Measurements from ENCODE around the gene DBN1. TPM values are rescaled to one million over a fixed set of nuclear protein-coding genes. Genes with fewer than 3 reads are reported as not detected.
A peak's percentile ranks its signal among the peaks of the same experiment; 100 is the strongest.

The DBN1 gene
- polyA plus RNA-seq (57.2 to 73.4 TPM (median 59.4 TPM) in 3 replicates), polyA minus RNA-seq (54.7 to 116 TPM (median 75.6 TPM) in 3 replicates)
- 72.5 TPM for polyA plus RNA-seq (2011; ENCODE audit: low read depth)
- 22.6 and 62.3 TPM in 2 replicates for polyA plus RNA-seq (2011; cell fraction: cytosol; rRNA removed)
- 107 and 138 TPM in 2 replicates for polyA plus RNA-seq (2011; cell fraction: nucleus; rRNA removed)
- polyA plus RNA-seq (2012; ENCODE audit: low replicate concordance), result 24.6 and 97.5 TPM in 2 replicates
- 127 TPM for polyA minus RNA-seq (2011; cell fraction: cytosol; rRNA and poly(A)+ RNA removed)
- 50.9 and 67.5 TPM in 2 replicates for polyA minus RNA-seq (2011; cell fraction: nucleus; rRNA and poly(A)+ RNA removed)

DNA sequence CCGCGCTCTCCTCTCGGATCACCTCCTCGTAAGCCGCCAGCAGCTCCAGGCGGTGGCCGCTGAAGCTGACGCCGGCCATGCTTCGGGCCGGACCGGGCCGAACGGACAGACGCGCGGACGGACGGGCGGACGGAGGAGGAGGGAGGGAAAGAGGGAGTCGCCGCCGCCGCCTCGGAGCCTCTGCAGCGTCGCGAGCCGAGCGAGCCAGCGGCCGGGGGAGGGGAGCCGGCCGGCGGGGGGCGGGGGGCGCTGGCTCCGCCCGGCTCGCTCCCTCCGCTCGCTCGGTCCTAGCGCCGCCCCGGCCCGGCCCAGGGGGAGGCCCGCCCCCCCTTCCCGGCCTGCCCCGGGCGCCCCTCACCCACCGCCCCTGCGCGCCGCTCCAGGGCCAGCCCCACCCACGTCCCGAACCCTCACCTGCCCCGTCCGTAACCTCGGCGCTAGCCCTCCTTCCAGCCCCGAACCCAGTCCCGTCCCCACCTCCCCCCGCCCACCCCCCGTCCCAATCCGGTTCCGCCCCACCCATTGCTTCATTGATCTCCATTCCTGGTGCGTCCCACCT lies at the start of gene DBN1:
Gene DBN1 (minus strand): TSS at position 192 of the 559 bp plus-strand sequence. CDS start 113 bp downstream, at position 79.
- Histone ChIP-seq H3K9me3 (ENCODE audit: control insufficient read depth, low read depth, low read length) (no peaks in the 10 kb centered on the region), H3K9ac (ENCODE audit: control insufficient read depth, extremely low read depth, insufficient read depth, low read length) (peak within 1 kb of the TSS; percentile 68), H3K79me2 (ENCODE audit: control insufficient read depth, insufficient read depth, low read length) (peaks cover 23% of the 10 kb centered on the region), H3K4me3 (ENCODE audit: control insufficient read depth in 2 of 3, extremely low read depth in 1 of 3, insufficient read depth in 2 of 3, low read depth in 1 of 3, low read length in 3 of 3) (peak within 1 kb of the TSS; percentile 60 to 79 (median 77)), H3K36me3 (ENCODE audit: control insufficient read depth in 2 of 2, extremely low read depth in 1 of 2, insufficient read depth in 2 of 2, low read length in 2 of 2) (peaks cover 0 to 2% of the 10 kb centered on the region in 2 experiments), H3K9me1 (ENCODE audit: control insufficient read depth, extremely low read depth, insufficient read depth, low read length) (peaks cover 8% of the 10 kb centered on the region), H3K27ac (ENCODE audit: control insufficient read depth, insufficient read depth, low read length) (no peak within 1 kb of the TSS), H4K20me1 (ENCODE audit: control insufficient read depth, extremely low read depth, insufficient read depth, low read length) (peaks cover 10% of the 10 kb centered on the region), H3K27me3 (ENCODE audit: control insufficient read depth, extremely low read depth, insufficient read depth, low read length) (no peaks in the 10 kb centered on the region), H3K4me1 (ENCODE audit: control insufficient read depth, extremely low read depth, insufficient read depth, low read length) (peaks cover 29% of the 10 kb centered on the region), H3K4me2 (ENCODE audit: control insufficient read depth, extremely low read depth, insufficient read depth, low read depth, low read length) (peak within 1 kb of the TSS; percentile 79), H2AFZ (ENCODE audit: control insufficient read depth, low read length) (no peak within 1 kb of the TSS)
- DNase-seq (ENCODE audit: low read depth, low spot score), result no peak
- dilution Hi-C loops (cut with MboI; ENCODE audit: extremely low pct_ligation_motif_present, low sequenced_read_pairs), result no loop called here
- FAIRE-seq, result no peak
- TF ChIP-seq EZH2 (IDR thresholded peaks at IDR 0.05; ENCODE audit: low read length), result no peak
- TF ChIP-seq, protein P1, sequence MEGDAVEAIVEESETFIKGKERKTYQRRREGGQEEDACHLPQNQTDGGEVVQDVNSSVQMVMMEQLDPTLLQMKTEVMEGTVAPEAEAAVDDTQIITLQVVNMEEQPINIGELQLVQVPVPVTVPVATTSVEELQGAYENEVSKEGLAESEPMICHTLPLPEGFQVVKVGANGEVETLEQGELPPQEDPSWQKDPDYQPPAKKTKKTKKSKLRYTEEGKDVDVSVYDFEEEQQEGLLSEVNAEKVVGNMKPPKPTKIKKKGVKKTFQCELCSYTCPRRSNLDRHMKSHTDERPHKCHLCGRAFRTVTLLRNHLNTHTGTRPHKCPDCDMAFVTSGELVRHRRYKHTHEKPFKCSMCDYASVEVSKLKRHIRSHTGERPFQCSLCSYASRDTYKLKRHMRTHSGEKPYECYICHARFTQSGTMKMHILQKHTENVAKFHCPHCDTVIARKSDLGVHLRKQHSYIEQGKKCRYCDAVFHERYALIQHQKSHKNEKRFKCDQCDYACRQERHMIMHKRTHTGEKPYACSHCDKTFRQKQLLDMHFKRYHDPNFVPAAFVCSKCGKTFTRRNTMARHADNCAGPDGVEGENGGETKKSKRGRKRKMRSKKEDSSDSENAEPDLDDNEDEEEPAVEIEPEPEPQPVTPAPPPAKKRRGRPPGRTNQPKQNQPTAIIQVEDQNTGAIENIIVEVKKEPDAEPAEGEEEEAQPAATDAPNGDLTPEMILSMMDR (optimal IDR thresholded peaks at IDR 0.05 in 1 of 3, IDR thresholded peaks at IDR 0.05 in 1 of 3, conservative IDR thresholded peaks at IDR 0.05 in 1 of 3; ENCODE audit: extremely low read depth in 1 of 3, insufficient read depth in 2 of 3, low read length in 3 of 3), result no peak

DNA sequence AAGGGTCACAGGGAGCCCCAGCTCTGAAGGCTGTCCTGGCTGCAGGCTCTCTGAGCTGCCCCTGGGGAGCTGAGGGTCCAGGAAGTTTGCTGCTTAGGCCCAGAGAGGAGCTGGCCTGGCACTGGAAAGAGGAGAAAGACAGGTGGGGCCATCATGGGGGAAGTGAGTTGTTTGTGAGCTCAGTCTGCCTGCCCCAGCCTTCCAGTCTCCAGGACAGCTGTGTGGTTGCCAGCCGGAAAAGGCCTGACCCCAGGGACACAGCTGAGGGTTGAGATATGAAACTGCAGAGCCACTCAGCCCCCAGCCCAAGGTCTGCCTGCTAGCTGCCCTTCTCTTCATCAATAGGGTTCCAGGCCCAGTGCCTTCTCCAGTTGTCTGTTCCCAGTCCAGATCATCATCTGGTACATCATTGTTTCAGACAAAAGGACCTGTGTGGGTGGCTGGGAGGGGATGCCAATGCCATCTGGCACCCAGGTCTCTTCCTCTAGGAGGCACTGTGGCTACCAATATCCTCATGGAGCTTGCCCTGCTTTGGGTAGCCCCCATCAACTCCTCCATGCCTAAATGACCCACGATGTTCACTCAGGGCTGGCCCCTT lies 47.6 kb upstream of the DBN1 start:
- no peaks in the 10 kb centered on the region for H3K27me3 ChIP-seq (ENCODE audit: control insufficient read depth, extremely low read depth, insufficient read depth, low read length)
- H3K4me3 ChIP-seq (ENCODE audit: control insufficient read depth in 2 of 3, extremely low read depth in 1 of 3, insufficient read depth in 2 of 3, low read depth in 1 of 3, low read length in 3 of 3), result no peak overlapping the region
- H3K9me1 ChIP-seq (ENCODE audit: control insufficient read depth, extremely low read depth, insufficient read depth, low read length), result no peaks in the 10 kb centered on the region
- no peak overlapping the region for H3K4me2 ChIP-seq (ENCODE audit: control insufficient read depth, extremely low read depth, insufficient read depth, low read depth, low read length)
- H2AFZ ChIP-seq (ENCODE audit: control insufficient read depth, low read length), result no peak overlapping the region
- peaks cover 35 to 39% of the 10 kb centered on the region in 2 experiments for H3K36me3 ChIP-seq (ENCODE audit: control insufficient read depth in 2 of 2, extremely low read depth in 1 of 2, insufficient read depth in 2 of 2, low read length in 2 of 2)
- peaks cover 8% of the 10 kb centered on the region for H3K4me1 ChIP-seq (ENCODE audit: control insufficient read depth, extremely low read depth, insufficient read depth, low read length)
- dilution Hi-C loops (cut with MboI; ENCODE audit: extremely low pct_ligation_motif_present, low sequenced_read_pairs), result no loop called here
- DNase-seq (ENCODE audit: low read depth, low spot score) (no peak), FAIRE-seq (no peak)
- no peaks in the 10 kb centered on the region for H3K9me3 ChIP-seq (ENCODE audit: control insufficient read depth, low read depth, low read length)
- no peak overlapping the region for H3K27ac ChIP-seq (ENCODE audit: control insufficient read depth, insufficient read depth, low read length)
- H3K79me2 ChIP-seq (ENCODE audit: control insufficient read depth, insufficient read depth, low read length), result peaks cover 12% of the 10 kb centered on the region
- H3K9ac ChIP-seq (ENCODE audit: control insufficient read depth, extremely low read depth, insufficient read depth, low read length), result no peak overlapping the region
- no peak for TF ChIP-seq EZH2 (IDR thresholded peaks at IDR 0.05; ENCODE audit: low read length)
- TF ChIP-seq, protein P1 (optimal IDR thresholded peaks at IDR 0.05 in 1 of 3, IDR thresholded peaks at IDR 0.05 in 1 of 3, conservative IDR thresholded peaks at IDR 0.05 in 1 of 3; ENCODE audit: extremely low read depth in 1 of 3, insufficient read depth in 2 of 3, low read length in 3 of 3), result peak in 2 of 3 experiments; percentile 6 to 16
- no peaks in the 10 kb centered on the region for H4K20me1 ChIP-seq (ENCODE audit: control insufficient read depth, extremely low read depth, insufficient read depth, low read length)
